ENCODE results near the gene TMEM131. TPM values are rescaled to one million over a fixed set of nuclear protein-coding genes. Genes with fewer than 3 reads are reported as not detected.
A peak's percentile ranks its signal among the peaks of the same experiment; 100 is the strongest.

The TMEM131 gene
- total and polyA plus RNA-seq, 5 donors: 11.5 to 32.7 (median 28.8) TPM

- Histone ChIP-seq H3K4me3 (ENCODE audit: low read length) (no peak overlapping the region), H3K27ac (ENCODE audit: low read length) (no peak overlapping the region), H3K9me3 (ENCODE audit: control insufficient read depth, low read length) (no peaks in the 10 kb centered on the region), H3K4me1 (ENCODE audit: control insufficient read depth, insufficient read depth, low read length) (peaks cover 2% of the 10 kb centered on the region), H3K27me3 (ENCODE audit: control insufficient read depth, insufficient read depth) (no peaks in the 10 kb centered on the region)
- intact Hi-C loops (cut with DNase I): no loop called here
- DNase-seq (no peak), ATAC-seq (no peak)
- WGBS: 86% methylated on average over 7 of the region's 7 CpGs
These were observed 21.3 kb upstream of the TMEM131 start for GRCh38 chr2:98016908-98017670.

DNA sequence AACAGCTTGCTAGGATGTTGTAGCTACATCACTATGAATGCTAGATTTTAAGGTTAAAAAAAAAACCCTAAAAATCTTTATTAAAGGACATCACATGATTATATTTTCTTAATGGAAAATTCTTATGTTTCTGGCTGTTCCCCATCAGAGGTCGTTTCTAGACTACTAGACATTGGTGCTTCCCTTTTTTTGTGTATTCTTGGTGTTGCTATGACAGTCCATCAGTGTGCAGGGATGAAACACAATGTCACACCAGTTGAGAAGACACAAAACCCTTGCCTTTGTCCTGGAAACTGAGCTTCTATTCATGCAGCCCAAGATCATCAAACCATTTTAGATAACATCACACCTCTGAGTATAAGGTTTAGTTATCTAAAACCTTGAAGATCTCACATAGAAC lies 19.9 kb upstream of the TMEM131 start:
- no peak for DNase-seq
- intact Hi-C loops (cut with DNase I): no loop called here
- WGBS: 34% methylated on average over 1 of the region's 1 CpG
- no peaks in the 10 kb centered on the region for H3K9me3 ChIP-seq (ENCODE audit: control insufficient read depth, low read length)
- H3K27me3 ChIP-seq (ENCODE audit: control insufficient read depth, insufficient read depth): no peaks in the 10 kb centered on the region
- H3K27ac ChIP-seq (ENCODE audit: low read length): no peak overlapping the region
- ATAC-seq: no peak
- no peak overlapping the region for H3K4me3 ChIP-seq (ENCODE audit: low read length)
- no peaks in the 10 kb centered on the region for H3K4me1 ChIP-seq (ENCODE audit: control insufficient read depth, insufficient read depth, low read length)

GRCh38 chr2:98014379-98014778 lies 18.6 kb upstream of the TMEM131 start:
- intact Hi-C loops (cut with DNase I): no loop called here
- DNase-seq: no peak

DNA sequence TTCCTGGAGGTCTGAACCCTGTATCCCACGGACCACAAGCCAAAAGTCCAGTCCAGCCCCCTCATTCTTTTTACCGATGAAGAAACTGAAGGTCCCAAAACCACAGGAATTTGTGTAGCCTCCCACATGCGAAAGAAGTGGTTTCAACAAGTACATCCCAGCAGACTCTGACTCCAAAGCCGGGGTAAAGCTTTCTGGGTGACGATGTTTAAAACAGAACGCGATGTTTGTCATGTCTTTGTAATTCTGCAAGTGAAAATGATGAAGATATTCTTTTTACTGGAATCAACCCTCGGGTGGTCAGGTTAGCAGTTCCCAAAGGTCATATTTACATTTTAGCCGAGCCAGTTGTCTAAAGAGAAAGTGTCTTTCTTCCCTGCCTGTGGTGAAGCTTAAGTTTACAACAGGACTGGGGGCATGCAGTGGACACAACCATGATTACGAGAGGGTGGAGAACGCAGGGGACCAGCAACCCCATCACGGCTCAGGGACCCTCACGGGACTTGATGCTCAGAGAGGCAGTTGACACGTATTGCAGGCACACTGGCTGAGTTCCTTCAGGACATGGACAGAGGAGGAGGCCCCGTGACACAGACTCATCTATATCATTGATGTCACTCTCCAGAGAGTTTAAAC lies 17.8 kb upstream of the TMEM131 start:
- Histone ChIP-seq H3K27me3 (ENCODE audit: control insufficient read depth, insufficient read depth) (no peaks in the 10 kb centered on the region), H3K27ac (ENCODE audit: low read length) (no peak overlapping the region), H3K9me3 (ENCODE audit: control insufficient read depth, low read length) (no peaks in the 10 kb centered on the region), H3K4me3 (ENCODE audit: low read length) (no peak overlapping the region), H3K4me1 (ENCODE audit: control insufficient read depth, insufficient read depth, low read length) (peaks cover 5% of the 10 kb centered on the region)
- 80% methylated on average over 15 of the region's 15 CpGs for WGBS
- ATAC-seq (no peak), DNase-seq (no peak)
- intact Hi-C loops (cut with DNase I): no loop called here

More at GRCh38 chr2:98014379-98014778, 18.6 kb upstream of the TMEM131 start:
- no peaks in the 10 kb centered on the region for H3K27me3 ChIP-seq (ENCODE audit: control insufficient read depth, insufficient read depth)
- H3K27ac ChIP-seq (ENCODE audit: low read length): no peak overlapping the region
- WGBS: 96% methylated on average over 2 of the region's 2 CpGs
- H3K4me1 ChIP-seq (ENCODE audit: control insufficient read depth, insufficient read depth, low read length): peaks cover 5% of the 10 kb centered on the region
- no peak overlapping the region for H3K4me3 ChIP-seq (ENCODE audit: low read length)
- no peak for ATAC-seq
- no peaks in the 10 kb centered on the region for H3K9me3 ChIP-seq (ENCODE audit: control insufficient read depth, low read length)

DNA sequence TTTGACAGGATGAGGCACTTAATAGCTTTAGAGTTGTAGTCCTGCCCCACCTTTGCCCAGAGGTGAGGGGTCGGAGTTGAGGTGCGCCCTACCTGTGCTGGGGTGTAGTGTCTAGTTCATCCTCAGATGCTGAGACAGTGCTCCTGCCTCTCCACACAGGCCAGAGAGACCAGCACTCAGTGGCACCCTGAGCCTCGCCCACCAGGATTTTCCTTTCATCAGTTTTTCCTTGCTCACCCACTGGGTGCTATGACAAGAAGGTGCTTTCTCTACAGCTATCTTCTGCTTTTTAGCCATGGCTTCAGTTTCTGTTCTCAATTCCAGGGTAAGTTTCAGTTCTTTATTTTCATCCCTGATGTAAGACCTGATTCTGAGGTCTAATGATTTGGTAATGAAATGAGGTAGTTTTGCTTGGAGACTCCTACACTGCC lies 16.8 kb upstream of the TMEM131 start:
- DNase-seq: no peak
- intact Hi-C loops (cut with DNase I): no loop called here
- Histone ChIP-seq H3K4me3 (ENCODE audit: low read length) (no peak overlapping the region), H3K9me3 (ENCODE audit: control insufficient read depth, low read length) (no peaks in the 10 kb centered on the region), H3K27ac (ENCODE audit: low read length) (no peak overlapping the region), H3K4me1 (ENCODE audit: control insufficient read depth, insufficient read depth, low read length) (peaks cover 5% of the 10 kb centered on the region), H3K27me3 (ENCODE audit: control insufficient read depth, insufficient read depth) (no peaks in the 10 kb centered on the region)
- ATAC-seq: no peak
- WGBS: 93% methylated on average over 3 of the region's 3 CpGs

DNA sequence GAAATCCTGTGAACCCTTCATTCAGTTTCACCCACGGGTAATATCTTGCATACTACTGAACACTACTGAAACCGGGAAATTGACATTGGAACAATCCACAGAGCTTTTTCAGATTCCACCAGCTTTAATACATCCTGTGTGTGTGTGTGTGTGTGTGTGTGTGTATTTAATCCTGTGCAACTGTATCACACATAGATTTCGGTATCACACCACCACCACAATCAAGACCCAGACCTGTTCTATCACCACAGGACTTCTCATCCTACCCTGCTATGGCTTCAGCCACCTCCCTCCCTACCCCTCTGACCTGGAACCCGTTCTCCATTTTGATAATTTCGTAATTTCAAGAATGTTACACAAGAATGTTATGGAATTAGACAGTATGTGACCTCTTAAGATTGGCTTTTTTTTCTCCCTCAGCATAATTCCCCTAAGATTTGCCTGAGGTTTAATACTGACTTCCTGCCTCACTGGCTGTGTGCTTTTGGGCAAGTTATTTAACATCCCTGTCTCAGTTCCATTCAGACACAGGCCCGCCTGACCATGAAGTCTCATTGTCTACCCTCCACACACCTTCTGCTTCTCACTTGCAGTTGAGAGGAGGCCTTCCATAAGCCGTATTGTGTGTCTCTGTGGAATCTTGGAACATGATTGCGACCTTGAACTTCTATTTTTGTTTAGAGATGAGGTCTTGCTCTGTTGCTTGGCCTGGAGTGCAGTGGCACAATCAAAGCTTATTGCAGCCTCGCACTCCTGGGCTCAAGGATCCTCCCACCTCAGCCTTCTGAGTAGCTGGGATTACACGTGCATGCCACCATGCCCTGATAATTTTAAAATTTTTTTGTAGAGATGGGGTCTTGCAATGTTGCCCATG lies 14.4 kb upstream of the TMEM131 start:
- Histone ChIP-seq H3K4me1 (ENCODE audit: control insufficient read depth, insufficient read depth, low read length) (peaks cover 5% of the 10 kb centered on the region), H3K27me3 (ENCODE audit: control insufficient read depth, insufficient read depth) (no peaks in the 10 kb centered on the region), H3K9me3 (ENCODE audit: control insufficient read depth, low read length) (no peaks in the 10 kb centered on the region), H3K27ac (ENCODE audit: low read length) (peak overlapping the region; percentile 70), H3K4me3 (ENCODE audit: low read length) (no peak overlapping the region)
- intact Hi-C loops (cut with DNase I): no loop called here
- 62% methylated on average over 10 of the region's 10 CpGs for WGBS
- peak; percentile 21 to 27 for ATAC-seq
- DNase-seq: no peak

DNA sequence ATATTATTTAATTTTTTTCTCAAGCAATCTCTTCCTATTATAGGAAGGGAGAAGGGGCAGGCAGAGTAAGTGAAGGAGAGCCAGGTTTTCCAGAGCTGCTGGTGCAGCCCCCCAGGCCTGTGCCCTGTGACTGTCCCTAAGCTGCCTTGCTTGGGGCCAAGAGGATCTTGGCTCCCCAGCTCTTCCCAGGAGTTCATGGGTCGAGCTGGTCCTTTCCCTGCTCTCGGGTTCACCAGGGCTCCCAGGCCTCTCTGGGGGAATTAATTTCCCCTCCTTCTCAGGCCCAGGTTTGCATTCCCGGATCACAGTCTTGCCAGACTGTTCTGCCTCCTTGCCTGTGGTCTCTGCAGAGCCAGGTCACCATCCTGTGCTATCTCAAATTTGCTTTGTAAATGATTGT lies 12.7 kb upstream of the TMEM131 start:
- intact Hi-C loops (cut with DNase I): no loop called here
- H3K27ac ChIP-seq (ENCODE audit: low read length): no peak overlapping the region
- 76% methylated on average over 3 of the region's 3 CpGs for WGBS

DNA sequence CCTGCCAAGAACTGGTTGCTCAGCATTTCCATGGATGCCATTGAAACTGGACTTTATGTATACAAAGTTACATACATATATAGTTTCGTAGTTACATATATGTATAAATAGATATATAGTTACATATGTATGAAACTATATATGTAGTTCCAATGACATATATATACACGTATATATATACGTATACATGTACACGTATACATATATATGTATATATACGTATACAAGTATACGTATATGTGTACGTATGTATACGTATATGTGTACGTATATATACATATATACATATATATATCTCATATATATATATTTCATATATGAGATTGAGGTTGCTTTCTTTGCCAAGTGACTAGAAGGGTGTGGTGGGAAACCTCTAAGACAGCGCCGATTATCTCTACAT lies 10.6 kb upstream of the TMEM131 start:
- no peak overlapping the region for H3K4me3 ChIP-seq (ENCODE audit: low read length)
- ATAC-seq (no peak), DNase-seq (no peak)
- peaks cover 5% of the 10 kb centered on the region for H3K4me1 ChIP-seq (ENCODE audit: control insufficient read depth, insufficient read depth, low read length)
- intact Hi-C loops (cut with DNase I): no loop called here
- 91% methylated on average over 11 of the region's 11 CpGs for WGBS
- H3K27me3 ChIP-seq (ENCODE audit: control insufficient read depth, insufficient read depth): no peaks in the 10 kb centered on the region
- H3K9me3 ChIP-seq (ENCODE audit: control insufficient read depth, low read length): no peaks in the 10 kb centered on the region
- H3K27ac ChIP-seq (ENCODE audit: low read length): no peak overlapping the region

More for the DNA sequence above, 12.7 kb upstream of the TMEM131 start:
- Histone ChIP-seq H3K27me3 (ENCODE audit: control insufficient read depth, insufficient read depth) (no peaks in the 10 kb centered on the region), H3K4me1 (ENCODE audit: control insufficient read depth, insufficient read depth, low read length) (peaks cover 5% of the 10 kb centered on the region), H3K9me3 (ENCODE audit: control insufficient read depth, low read length) (no peaks in the 10 kb centered on the region), H3K4me3 (ENCODE audit: low read length) (no peak overlapping the region)
- ATAC-seq: no peak
- no peak for DNase-seq

DNA sequence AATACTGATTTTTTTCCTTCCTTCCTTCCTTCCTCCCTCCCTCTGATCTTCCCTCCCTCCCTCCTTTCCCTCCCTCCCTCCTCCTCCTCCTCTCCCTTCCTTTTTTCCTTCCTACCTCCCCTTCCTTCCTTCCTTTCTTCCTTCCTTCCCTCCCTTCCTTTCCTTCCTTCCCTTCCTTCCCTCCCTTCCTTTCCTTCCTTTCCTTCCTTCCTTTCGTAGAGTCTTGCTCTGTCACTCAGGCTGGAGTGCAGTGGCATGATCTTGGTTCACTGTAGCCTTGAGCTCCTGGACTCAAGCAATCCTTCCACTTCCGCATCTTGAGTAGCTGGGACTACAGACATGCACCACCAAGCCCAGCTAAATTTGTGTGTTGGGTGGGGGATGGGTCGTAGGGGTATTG lies 8.9 kb upstream of the TMEM131 start:
- ATAC-seq: no peak
- intact Hi-C loops (cut with DNase I): no loop called here
- no peaks in the 10 kb centered on the region for H3K4me1 ChIP-seq (ENCODE audit: control insufficient read depth, insufficient read depth, low read length)
- WGBS: 90% methylated on average over 3 of the region's 3 CpGs
- no peaks in the 10 kb centered on the region for H3K27me3 ChIP-seq (ENCODE audit: control insufficient read depth, insufficient read depth)
- H3K27ac ChIP-seq (ENCODE audit: low read length): no peak overlapping the region
- DNase-seq: no peak
- H3K4me3 ChIP-seq (ENCODE audit: low read length): no peak overlapping the region
- H3K9me3 ChIP-seq (ENCODE audit: control insufficient read depth, low read length): no peaks in the 10 kb centered on the region

DNA sequence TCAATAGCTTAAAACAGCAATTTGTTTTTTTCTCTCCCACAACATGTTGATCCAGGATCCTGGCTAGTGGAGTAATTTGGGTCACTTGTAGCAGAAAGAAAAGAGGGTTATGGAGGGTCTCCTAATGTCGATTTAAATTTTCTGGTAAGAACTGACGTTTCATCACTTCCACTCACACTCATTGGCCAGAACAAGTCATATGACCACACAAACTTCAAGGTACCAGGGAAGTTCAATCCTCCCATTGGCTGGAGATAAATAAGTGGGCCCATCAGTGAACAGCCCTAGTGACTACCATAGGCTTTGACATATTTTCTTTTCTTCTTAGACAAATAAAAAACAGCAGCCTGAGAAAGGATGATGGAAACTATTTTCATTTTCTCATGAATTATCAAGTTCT lies 8.3 kb upstream of the TMEM131 start:
- intact Hi-C loops (cut with DNase I): no loop called here
- DNase-seq (no peak), ATAC-seq (no peak)
- H3K27ac ChIP-seq (ENCODE audit: low read length): no peak overlapping the region
- no peaks in the 10 kb centered on the region for H3K4me1 ChIP-seq (ENCODE audit: control insufficient read depth, insufficient read depth, low read length)
- H3K4me3 ChIP-seq (ENCODE audit: low read length): no peak overlapping the region
- H3K9me3 ChIP-seq (ENCODE audit: control insufficient read depth, low read length): no peaks in the 10 kb centered on the region
- no peaks in the 10 kb centered on the region for H3K27me3 ChIP-seq (ENCODE audit: control insufficient read depth, insufficient read depth)
- 88% methylated on average over 2 of the region's 2 CpGs for WGBS

DNA sequence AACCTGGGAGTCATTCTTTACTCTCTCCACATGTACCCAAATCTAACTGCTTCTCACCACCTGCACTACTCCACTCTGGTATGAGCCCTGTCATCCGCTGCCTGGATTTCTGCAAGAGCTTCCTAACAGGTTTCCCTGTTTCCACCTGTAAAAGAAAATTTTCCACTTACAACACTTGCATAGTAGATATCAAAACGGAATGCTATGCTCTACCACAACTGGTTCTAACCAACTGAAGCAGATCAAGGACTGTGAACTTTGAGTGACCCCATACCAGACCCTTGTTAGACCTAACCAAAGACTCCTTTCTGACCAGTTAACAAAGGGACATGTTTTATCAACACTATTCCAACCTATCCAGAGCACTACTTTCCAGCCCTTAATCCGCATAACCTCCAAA lies 3.8 kb upstream of the TMEM131 start:
- Histone ChIP-seq H3K4me3 (ENCODE audit: low read length) (no peak overlapping the region), H3K27me3 (ENCODE audit: control insufficient read depth, insufficient read depth) (no peaks in the 10 kb centered on the region), H3K9me3 (ENCODE audit: control insufficient read depth, low read length) (no peaks in the 10 kb centered on the region), H3K4me1 (ENCODE audit: control insufficient read depth, insufficient read depth, low read length) (no peaks in the 10 kb centered on the region), H3K27ac (ENCODE audit: low read length) (no peak overlapping the region)
- WGBS: 85% methylated on average over 3 of the region's 3 CpGs
- ATAC-seq: no peak
- intact Hi-C loops (cut with DNase I): loop anchor here in 2 of 4 donors (10.0 kb wide), 2 partner anchors 195 to 385 kb away; no protein-coding TSS in a partner anchor
- DNase-seq: no peak
